ENCODE results near the gene SLC25A31.

SLC25A31 gene

DNA sequence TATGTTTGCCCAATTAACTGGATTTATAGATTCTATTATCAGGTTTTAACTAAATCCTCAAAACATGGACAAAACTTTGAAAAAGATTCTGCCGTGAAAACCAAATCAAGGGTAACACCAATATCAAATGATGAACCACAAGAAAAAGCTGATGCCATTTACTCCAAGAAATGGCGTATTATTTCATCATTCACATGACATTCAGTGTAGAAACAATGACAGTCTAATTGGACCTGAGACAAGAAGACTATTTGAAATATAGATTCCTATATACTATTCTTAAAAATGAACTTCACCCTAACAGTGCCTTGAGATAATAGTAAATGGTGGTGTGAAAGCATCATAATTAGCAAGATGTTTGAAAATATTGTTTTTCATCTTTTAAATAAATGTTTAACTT lies 4.8 kb downstream of the SLC25A31 start:
- no peak overlapping the region for H3K4me3 ChIP-seq (replicated peaks; ENCODE audit: insufficient read depth, low read length)
- peaks cover 4% of the 10 kb centered on the region for H3K27me3 ChIP-seq (ENCODE audit: insufficient read depth, poor library complexity, severe bottlenecking)
- TF ChIP-seq POLR2AphosphoS5 (IDR thresholded peaks at IDR 0.05; ENCODE audit: low read depth) (no peak), GABPA (IDR thresholded peaks at IDR 0.05; ENCODE audit: low read depth) (no peak), REST (IDR thresholded peaks at IDR 0.05; ENCODE audit: insufficient replicate concordance, low read depth) (no peak), SPI1 (IDR thresholded peaks at IDR 0.05; ENCODE audit: borderline replicate concordance, low read depth) (no peak)
- TF ChIP-seq, protein P1, sequence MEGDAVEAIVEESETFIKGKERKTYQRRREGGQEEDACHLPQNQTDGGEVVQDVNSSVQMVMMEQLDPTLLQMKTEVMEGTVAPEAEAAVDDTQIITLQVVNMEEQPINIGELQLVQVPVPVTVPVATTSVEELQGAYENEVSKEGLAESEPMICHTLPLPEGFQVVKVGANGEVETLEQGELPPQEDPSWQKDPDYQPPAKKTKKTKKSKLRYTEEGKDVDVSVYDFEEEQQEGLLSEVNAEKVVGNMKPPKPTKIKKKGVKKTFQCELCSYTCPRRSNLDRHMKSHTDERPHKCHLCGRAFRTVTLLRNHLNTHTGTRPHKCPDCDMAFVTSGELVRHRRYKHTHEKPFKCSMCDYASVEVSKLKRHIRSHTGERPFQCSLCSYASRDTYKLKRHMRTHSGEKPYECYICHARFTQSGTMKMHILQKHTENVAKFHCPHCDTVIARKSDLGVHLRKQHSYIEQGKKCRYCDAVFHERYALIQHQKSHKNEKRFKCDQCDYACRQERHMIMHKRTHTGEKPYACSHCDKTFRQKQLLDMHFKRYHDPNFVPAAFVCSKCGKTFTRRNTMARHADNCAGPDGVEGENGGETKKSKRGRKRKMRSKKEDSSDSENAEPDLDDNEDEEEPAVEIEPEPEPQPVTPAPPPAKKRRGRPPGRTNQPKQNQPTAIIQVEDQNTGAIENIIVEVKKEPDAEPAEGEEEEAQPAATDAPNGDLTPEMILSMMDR (IDR thresholded peaks at IDR 0.05; ENCODE audit: insufficient read depth, low read length): no peak
- DNase-seq (ENCODE audit: low read depth in 1 of 2, low spot score in 1 of 2): no peak
- H3K27ac ChIP-seq (replicated peaks): no peak overlapping the region

DNA sequence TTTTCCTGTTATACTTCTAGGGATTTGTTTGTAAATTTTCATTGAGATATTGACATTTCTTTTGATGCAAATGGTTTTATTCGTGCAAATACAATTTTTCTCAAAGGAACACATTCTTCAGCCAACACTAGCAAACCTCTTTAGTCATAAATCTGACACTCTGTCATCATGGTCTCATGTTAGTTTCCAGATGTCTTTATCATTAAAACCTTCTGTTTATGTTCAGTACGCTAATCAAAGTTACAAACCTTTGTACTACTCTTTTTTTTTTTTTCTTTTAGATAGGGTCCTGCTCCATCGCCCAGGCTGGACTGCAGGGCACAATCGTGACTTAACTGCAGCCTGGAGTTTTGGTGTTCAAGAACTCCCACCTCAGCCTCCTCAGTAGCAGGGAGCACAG lies 7.1 kb downstream of the SLC25A31 start:
- TF ChIP-seq REST (IDR thresholded peaks at IDR 0.05; ENCODE audit: insufficient replicate concordance, low read depth) (no peak), GABPA (IDR thresholded peaks at IDR 0.05; ENCODE audit: low read depth) (no peak), SPI1 (IDR thresholded peaks at IDR 0.05; ENCODE audit: borderline replicate concordance, low read depth) (no peak), POLR2AphosphoS5 (IDR thresholded peaks at IDR 0.05; ENCODE audit: low read depth) (no peak)
- TF ChIP-seq, protein P1 (IDR thresholded peaks at IDR 0.05; ENCODE audit: insufficient read depth, low read length): no peak
- H3K4me3 ChIP-seq (replicated peaks; ENCODE audit: insufficient read depth, low read length): no peak overlapping the region
- no peak for DNase-seq (ENCODE audit: low read depth in 1 of 2, low spot score in 1 of 2)
- peaks cover 4% of the 10 kb centered on the region for H3K27me3 ChIP-seq (ENCODE audit: insufficient read depth, poor library complexity, severe bottlenecking)
- no peak overlapping the region for H3K27ac ChIP-seq (replicated peaks)

DNA sequence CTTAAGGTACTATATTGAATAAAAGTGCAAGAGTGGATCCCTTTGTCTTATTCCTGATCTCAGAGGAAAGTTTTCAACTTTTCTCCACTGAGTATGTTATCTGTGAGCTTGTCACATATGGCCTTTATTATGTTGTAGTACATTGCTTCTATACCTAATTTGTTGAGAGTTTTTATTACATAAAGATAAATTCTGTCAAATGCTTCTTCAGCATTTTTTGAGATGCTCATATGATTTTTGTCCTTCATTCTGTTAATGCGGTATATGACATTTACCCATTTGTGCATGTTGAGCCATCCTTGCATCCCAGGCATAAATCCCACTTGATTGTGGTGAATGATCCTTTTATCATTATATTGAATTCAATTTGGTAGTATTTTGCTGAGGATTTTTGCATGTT lies 11.0 kb downstream of the SLC25A31 start:
- H3K27ac ChIP-seq (replicated peaks): no peak overlapping the region
- H3K27me3 ChIP-seq (ENCODE audit: insufficient read depth, poor library complexity, severe bottlenecking): peaks cover 2% of the 10 kb centered on the region
- no peak overlapping the region for H3K4me3 ChIP-seq (replicated peaks; ENCODE audit: insufficient read depth, low read length)
- DNase-seq (ENCODE audit: low read depth in 1 of 2, low spot score in 1 of 2): no peak
- TF ChIP-seq, protein P1 (IDR thresholded peaks at IDR 0.05; ENCODE audit: insufficient read depth, low read length): no peak
- TF ChIP-seq GABPA (IDR thresholded peaks at IDR 0.05; ENCODE audit: low read depth) (no peak), POLR2AphosphoS5 (IDR thresholded peaks at IDR 0.05; ENCODE audit: low read depth) (no peak), REST (IDR thresholded peaks at IDR 0.05; ENCODE audit: insufficient replicate concordance, low read depth) (no peak), SPI1 (IDR thresholded peaks at IDR 0.05; ENCODE audit: borderline replicate concordance, low read depth) (no peak)
